ENCODE data around the gene ZNF436.

DNA sequence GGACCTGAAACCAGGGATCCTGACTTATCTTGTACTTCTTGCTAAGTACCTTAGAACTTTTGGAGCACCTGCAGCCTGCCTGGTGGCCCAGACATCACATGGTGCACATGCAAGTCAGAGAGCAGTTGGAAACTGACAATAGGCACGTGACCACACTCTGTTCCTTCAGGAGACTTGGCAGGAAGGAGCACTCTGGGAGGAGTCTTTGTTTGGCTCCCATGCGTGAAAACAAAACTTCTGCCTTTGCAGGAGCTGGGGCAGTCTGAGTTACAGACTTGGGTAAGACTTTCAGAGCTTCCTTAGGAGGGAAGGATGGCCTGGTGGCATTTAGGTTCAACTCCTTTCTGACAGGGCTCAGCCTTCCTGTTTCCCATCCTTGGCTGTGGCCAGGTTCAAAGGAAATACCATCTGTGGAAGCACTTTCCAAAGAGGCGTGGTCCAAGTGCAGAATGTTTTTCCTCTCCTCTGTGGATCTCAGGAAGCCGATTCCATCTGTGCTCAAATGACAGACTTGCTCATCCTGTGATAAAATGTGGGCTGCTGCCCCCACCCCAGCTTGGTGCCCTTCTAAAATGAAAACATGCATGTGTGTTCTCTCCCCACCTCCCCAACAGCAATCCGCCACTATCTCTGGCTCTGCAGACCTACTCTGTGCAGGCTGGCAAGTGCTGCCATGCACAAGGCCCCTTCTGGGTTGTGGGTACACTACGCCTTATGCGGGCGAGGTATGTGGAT, 14.1 kb upstream of the ZNF436 start:
- TF ChIP-seq EP300 (IDR thresholded peaks at IDR 0.05; ENCODE audit: borderline replicate concordance in 1 of 2, low read depth in 1 of 2, low read length in 1 of 2) (no peak), TEAD4 (IDR thresholded peaks at IDR 0.05; ENCODE audit: borderline replicate concordance, insufficient read depth) (no peak), ELF1 (IDR thresholded peaks at IDR 0.05) (no peak), RCOR1 (IDR thresholded peaks at IDR 0.05; ENCODE audit: low read length) (no peak), SMC3 (IDR thresholded peaks at IDR 0.05; ENCODE audit: low read depth, low read length) (no peak), RFX5 (IDR thresholded peaks at IDR 0.05; ENCODE audit: low read length) (no peak), MXI1 (IDR thresholded peaks at IDR 0.05; ENCODE audit: low read depth, low read length) (no peak), POLR2AphosphoS5 (IDR thresholded peaks at IDR 0.05; ENCODE audit: low read depth, low read length) (no peak), TCF12 (IDR thresholded peaks at IDR 0.05) (no peak), NRF1 (IDR thresholded peaks at IDR 0.05; ENCODE audit: low read depth, low read length) (no peak), EZH2phosphoT487 (IDR thresholded peaks at IDR 0.05; ENCODE audit: borderline replicate concordance, low read depth) (no peak)
- TF ChIP-seq, protein P1, sequence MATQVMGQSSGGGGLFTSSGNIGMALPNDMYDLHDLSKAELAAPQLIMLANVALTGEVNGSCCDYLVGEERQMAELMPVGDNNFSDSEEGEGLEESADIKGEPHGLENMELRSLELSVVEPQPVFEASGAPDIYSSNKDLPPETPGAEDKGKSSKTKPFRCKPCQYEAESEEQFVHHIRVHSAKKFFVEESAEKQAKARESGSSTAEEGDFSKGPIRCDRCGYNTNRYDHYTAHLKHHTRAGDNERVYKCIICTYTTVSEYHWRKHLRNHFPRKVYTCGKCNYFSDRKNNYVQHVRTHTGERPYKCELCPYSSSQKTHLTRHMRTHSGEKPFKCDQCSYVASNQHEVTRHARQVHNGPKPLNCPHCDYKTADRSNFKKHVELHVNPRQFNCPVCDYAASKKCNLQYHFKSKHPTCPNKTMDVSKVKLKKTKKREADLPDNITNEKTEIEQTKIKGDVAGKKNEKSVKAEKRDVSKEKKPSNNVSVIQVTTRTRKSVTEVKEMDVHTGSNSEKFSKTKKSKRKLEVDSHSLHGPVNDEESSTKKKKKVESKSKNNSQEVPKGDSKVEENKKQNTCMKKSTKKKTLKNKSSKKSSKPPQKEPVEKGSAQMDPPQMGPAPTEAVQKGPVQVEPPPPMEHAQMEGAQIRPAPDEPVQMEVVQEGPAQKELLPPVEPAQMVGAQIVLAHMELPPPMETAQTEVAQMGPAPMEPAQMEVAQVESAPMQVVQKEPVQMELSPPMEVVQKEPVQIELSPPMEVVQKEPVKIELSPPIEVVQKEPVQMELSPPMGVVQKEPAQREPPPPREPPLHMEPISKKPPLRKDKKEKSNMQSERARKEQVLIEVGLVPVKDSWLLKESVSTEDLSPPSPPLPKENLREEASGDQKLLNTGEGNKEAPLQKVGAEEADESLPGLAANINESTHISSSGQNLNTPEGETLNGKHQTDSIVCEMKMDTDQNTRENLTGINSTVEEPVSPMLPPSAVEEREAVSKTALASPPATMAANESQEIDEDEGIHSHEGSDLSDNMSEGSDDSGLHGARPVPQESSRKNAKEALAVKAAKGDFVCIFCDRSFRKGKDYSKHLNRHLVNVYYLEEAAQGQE (IDR thresholded peaks at IDR 0.05; ENCODE audit: low read depth, low read length): no peak
- TF ChIP-seq, protein P2, sequence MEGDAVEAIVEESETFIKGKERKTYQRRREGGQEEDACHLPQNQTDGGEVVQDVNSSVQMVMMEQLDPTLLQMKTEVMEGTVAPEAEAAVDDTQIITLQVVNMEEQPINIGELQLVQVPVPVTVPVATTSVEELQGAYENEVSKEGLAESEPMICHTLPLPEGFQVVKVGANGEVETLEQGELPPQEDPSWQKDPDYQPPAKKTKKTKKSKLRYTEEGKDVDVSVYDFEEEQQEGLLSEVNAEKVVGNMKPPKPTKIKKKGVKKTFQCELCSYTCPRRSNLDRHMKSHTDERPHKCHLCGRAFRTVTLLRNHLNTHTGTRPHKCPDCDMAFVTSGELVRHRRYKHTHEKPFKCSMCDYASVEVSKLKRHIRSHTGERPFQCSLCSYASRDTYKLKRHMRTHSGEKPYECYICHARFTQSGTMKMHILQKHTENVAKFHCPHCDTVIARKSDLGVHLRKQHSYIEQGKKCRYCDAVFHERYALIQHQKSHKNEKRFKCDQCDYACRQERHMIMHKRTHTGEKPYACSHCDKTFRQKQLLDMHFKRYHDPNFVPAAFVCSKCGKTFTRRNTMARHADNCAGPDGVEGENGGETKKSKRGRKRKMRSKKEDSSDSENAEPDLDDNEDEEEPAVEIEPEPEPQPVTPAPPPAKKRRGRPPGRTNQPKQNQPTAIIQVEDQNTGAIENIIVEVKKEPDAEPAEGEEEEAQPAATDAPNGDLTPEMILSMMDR (IDR thresholded peaks at IDR 0.05): no peak

Measured in SK-N-SH (cell line).